ENCODE results near the gene RAPH1.

Gene RAPH1

DNA sequence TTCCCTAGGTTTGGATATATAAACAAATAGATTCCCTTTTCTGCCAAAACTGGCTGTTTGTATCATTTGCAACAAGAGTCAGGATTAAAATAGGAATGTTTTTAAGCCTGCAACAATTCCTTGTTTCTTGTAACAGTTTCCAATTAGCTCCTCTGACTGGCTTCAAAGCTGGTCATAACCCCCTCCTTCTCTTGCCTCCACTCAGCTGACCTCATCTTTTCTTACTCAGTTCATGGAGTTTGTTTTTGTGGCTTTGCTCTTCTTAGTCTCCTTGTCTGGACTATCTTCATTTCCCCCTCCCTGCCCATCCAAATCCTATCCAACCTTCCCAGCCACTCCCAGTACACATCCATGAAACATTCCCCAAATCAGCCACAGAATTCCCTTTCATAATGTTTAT, 14.3 kb upstream of the RAPH1 start:
- Histone ChIP-seq H3K27me3 (ENCODE audit: control insufficient read depth in 1 of 2, insufficient read depth in 1 of 2, low read length in 2 of 2) (no peaks in the 10 kb centered on the region), H3K4ac (ENCODE audit: low read depth in 1 of 2, low read length in 2 of 2) (no peak overlapping the region), H2BK15ac (ENCODE audit: low read depth, poor library complexity, severe bottlenecking) (no peak overlapping the region), H3K4me1 (ENCODE audit: control insufficient read depth, insufficient read depth, low read depth, low read length) (no peaks in the 10 kb centered on the region), H2AK5ac (ENCODE audit: low read length, severe bottlenecking) (no peak overlapping the region), H2BK12ac (ENCODE audit: low read length in 2 of 2) (no peak overlapping the region), H3K4me3 (ENCODE audit: insufficient read depth in 1 of 2, low read depth in 1 of 2, low read length in 2 of 2) (no peak overlapping the region), H3K18ac (ENCODE audit: low read depth in 1 of 2, low read length in 2 of 2) (no peak overlapping the region), H3K23ac (ENCODE audit: low read length in 2 of 2) (no peak overlapping the region), H3K14ac (ENCODE audit: low read length in 2 of 2) (no peak overlapping the region), H3K36me3 (ENCODE audit: control insufficient read depth in 1 of 2, insufficient read depth in 2 of 2, low read depth in 1 of 2, low read length in 2 of 2) (no peaks in the 10 kb centered on the region), H2BK120ac (ENCODE audit: low read depth, low read length) (no peak overlapping the region), H3K9ac (ENCODE audit: low read length) (no peak overlapping the region), H4K91ac (ENCODE audit: low read length) (no peak overlapping the region), H3K79me1 (replicated peaks; ENCODE audit: low read length, poor library complexity, severe bottlenecking) (no peaks in the 10 kb centered on the region), H3K27ac (ENCODE audit: low read length, poor library complexity, severe bottlenecking) (no peak overlapping the region), H4K8ac (ENCODE audit: low read length) (no peak overlapping the region), H3K9me3 (ENCODE audit: control insufficient read depth, low read length) (no peaks in the 10 kb centered on the region), H2BK5ac (ENCODE audit: low read depth, low read length, poor library complexity, severe bottlenecking) (no peak overlapping the region), H3K4me2 (ENCODE audit: low read length, poor library complexity, severe bottlenecking) (no peak overlapping the region), H2AFZ (ENCODE audit: low read depth, low read length) (no peak overlapping the region)
- DNase-seq: no peak

DNA sequence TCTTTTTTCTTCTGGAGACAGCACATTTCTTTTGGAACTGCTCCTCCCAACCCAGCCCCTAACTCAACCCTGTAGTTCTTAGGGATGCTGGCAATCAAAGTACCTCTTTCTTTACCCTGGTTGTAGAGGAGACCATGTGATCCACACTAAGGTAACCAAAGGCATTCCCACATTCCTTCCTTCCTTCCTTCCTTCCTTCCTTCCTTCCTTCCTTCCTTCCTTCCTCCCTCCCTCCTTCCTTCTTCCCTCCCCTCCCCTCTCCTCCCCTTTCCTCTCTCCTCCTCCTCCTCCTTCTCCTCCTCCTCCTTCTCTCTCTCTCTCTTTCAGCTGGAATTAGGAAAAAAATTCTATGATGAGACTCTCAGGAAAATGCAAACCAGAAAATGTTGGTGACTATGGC, 13.8 kb upstream of the RAPH1 start:
- Histone ChIP-seq H3K27ac (ENCODE audit: low read length, poor library complexity, severe bottlenecking) (no peak overlapping the region), H3K4me1 (ENCODE audit: control insufficient read depth, insufficient read depth, low read depth, low read length) (no peaks in the 10 kb centered on the region), H2AK5ac (ENCODE audit: low read length, severe bottlenecking) (no peak overlapping the region), H3K79me1 (replicated peaks; ENCODE audit: low read length, poor library complexity, severe bottlenecking) (no peaks in the 10 kb centered on the region), H2BK12ac (ENCODE audit: low read length in 2 of 2) (no peak overlapping the region), H2BK120ac (ENCODE audit: low read depth, low read length) (no peak overlapping the region), H3K9me3 (ENCODE audit: control insufficient read depth, low read length) (no peaks in the 10 kb centered on the region), H3K36me3 (ENCODE audit: control insufficient read depth in 1 of 2, insufficient read depth in 2 of 2, low read depth in 1 of 2, low read length in 2 of 2) (no peaks in the 10 kb centered on the region), H4K8ac (ENCODE audit: low read length) (no peak overlapping the region), H2BK5ac (ENCODE audit: low read depth, low read length, poor library complexity, severe bottlenecking) (no peak overlapping the region), H3K4ac (ENCODE audit: low read depth in 1 of 2, low read length in 2 of 2) (no peak overlapping the region), H3K27me3 (ENCODE audit: control insufficient read depth in 1 of 2, insufficient read depth in 1 of 2, low read length in 2 of 2) (no peaks in the 10 kb centered on the region), H3K4me3 (ENCODE audit: insufficient read depth in 1 of 2, low read depth in 1 of 2, low read length in 2 of 2) (no peak overlapping the region), H4K91ac (ENCODE audit: low read length) (no peak overlapping the region), H3K9ac (ENCODE audit: low read length) (no peak overlapping the region), H3K14ac (ENCODE audit: low read length in 2 of 2) (no peak overlapping the region), H3K4me2 (ENCODE audit: low read length, poor library complexity, severe bottlenecking) (no peak overlapping the region), H3K18ac (ENCODE audit: low read depth in 1 of 2, low read length in 2 of 2) (no peak overlapping the region), H2AFZ (ENCODE audit: low read depth, low read length) (no peak overlapping the region), H2BK15ac (ENCODE audit: low read depth, poor library complexity, severe bottlenecking) (no peak overlapping the region), H3K23ac (ENCODE audit: low read length in 2 of 2) (no peak overlapping the region)
- no peak for DNase-seq

DNA sequence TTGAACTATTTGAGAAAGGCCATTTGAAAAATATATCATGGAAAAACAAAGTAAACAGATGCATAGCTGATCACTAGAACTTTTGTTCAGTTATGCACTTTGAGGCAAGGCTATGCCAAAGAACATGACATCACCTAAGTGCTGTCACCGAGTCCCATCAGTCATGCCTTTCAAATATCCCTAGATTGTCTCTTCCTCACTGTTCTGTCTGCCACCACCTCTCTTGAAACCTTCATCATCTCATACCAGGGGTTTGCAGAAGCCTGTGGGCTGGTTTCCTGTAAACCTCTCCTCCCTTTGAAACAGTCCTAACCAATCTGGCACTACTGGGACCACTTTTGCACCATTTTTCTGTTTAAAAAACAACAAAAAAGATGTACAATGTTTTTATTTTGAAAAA, 12.3 kb upstream of the RAPH1 start:
- H2AK5ac ChIP-seq (ENCODE audit: low read length, severe bottlenecking): no peak overlapping the region
- WGBS: 78% methylated on average over 1 of the region's 1 CpG
- no peak overlapping the region for H3K4me3 ChIP-seq (ENCODE audit: insufficient read depth in 1 of 2, low read depth in 1 of 2, low read length in 2 of 2)

GRCh38 chr2:203544402-203544801, 9.3 kb upstream of the RAPH1 start:
- DNase-seq: no peak
- Histone ChIP-seq H4K91ac (ENCODE audit: low read length) (no peak overlapping the region), H2BK120ac (ENCODE audit: low read depth, low read length) (no peak overlapping the region), H3K27ac (ENCODE audit: low read length, poor library complexity, severe bottlenecking) (no peak overlapping the region), H2BK5ac (ENCODE audit: low read depth, low read length, poor library complexity, severe bottlenecking) (no peak overlapping the region), H3K4ac (ENCODE audit: low read depth in 1 of 2, low read length in 2 of 2) (no peak overlapping the region), H3K9ac (ENCODE audit: low read length) (no peak overlapping the region), H3K4me1 (ENCODE audit: control insufficient read depth, insufficient read depth, low read depth, low read length) (no peaks in the 10 kb centered on the region), H2BK15ac (ENCODE audit: low read depth, poor library complexity, severe bottlenecking) (no peak overlapping the region), H3K4me2 (ENCODE audit: low read length, poor library complexity, severe bottlenecking) (no peak overlapping the region), H3K14ac (ENCODE audit: low read length in 2 of 2) (no peak overlapping the region), H2AK5ac (ENCODE audit: low read length, severe bottlenecking) (no peak overlapping the region), H3K4me3 (ENCODE audit: insufficient read depth in 1 of 2, low read depth in 1 of 2, low read length in 2 of 2) (no peak overlapping the region), H3K18ac (ENCODE audit: low read depth in 1 of 2, low read length in 2 of 2) (no peak overlapping the region), H2BK12ac (ENCODE audit: low read length in 2 of 2) (no peak overlapping the region), H4K8ac (ENCODE audit: low read length) (no peak overlapping the region), H3K9me3 (ENCODE audit: control insufficient read depth, low read length) (no peaks in the 10 kb centered on the region), H3K27me3 (ENCODE audit: control insufficient read depth in 1 of 2, insufficient read depth in 1 of 2, low read length in 2 of 2) (no peaks in the 10 kb centered on the region), H2AFZ (ENCODE audit: low read depth, low read length) (no peak overlapping the region), H3K23ac (ENCODE audit: low read length in 2 of 2) (no peak overlapping the region), H3K36me3 (ENCODE audit: control insufficient read depth in 1 of 2, insufficient read depth in 2 of 2, low read depth in 1 of 2, low read length in 2 of 2) (no peaks in the 10 kb centered on the region), H3K79me1 (replicated peaks; ENCODE audit: low read length, poor library complexity, severe bottlenecking) (no peaks in the 10 kb centered on the region)
- 98% methylated on average over 4 of the region's 4 CpGs for WGBS

More for the DNA sequence above, 12.3 kb upstream of the RAPH1 start:
- no peak overlapping the region for H2BK12ac ChIP-seq (ENCODE audit: low read length in 2 of 2)
- H3K27me3 ChIP-seq (ENCODE audit: control insufficient read depth in 1 of 2, insufficient read depth in 1 of 2, low read length in 2 of 2): no peaks in the 10 kb centered on the region
- H2BK5ac ChIP-seq (ENCODE audit: low read depth, low read length, poor library complexity, severe bottlenecking): no peak overlapping the region
- H3K27ac ChIP-seq (ENCODE audit: low read length, poor library complexity, severe bottlenecking): no peak overlapping the region
- H3K79me1 ChIP-seq (replicated peaks; ENCODE audit: low read length, poor library complexity, severe bottlenecking): no peaks in the 10 kb centered on the region
- H3K4ac ChIP-seq (ENCODE audit: low read depth in 1 of 2, low read length in 2 of 2): no peak overlapping the region
- no peaks in the 10 kb centered on the region for H3K9me3 ChIP-seq (ENCODE audit: control insufficient read depth, low read length)
- no peaks in the 10 kb centered on the region for H3K36me3 ChIP-seq (ENCODE audit: control insufficient read depth in 1 of 2, insufficient read depth in 2 of 2, low read depth in 1 of 2, low read length in 2 of 2)
- no peak overlapping the region for H3K4me2 ChIP-seq (ENCODE audit: low read length, poor library complexity, severe bottlenecking)
- no peak overlapping the region for H2BK15ac ChIP-seq (ENCODE audit: low read depth, poor library complexity, severe bottlenecking)
- DNase-seq: no peak
- no peak overlapping the region for H2AFZ ChIP-seq (ENCODE audit: low read depth, low read length)
- H3K9ac ChIP-seq (ENCODE audit: low read length): no peak overlapping the region
- no peak overlapping the region for H3K23ac ChIP-seq (ENCODE audit: low read length in 2 of 2)
- no peak overlapping the region for H2BK120ac ChIP-seq (ENCODE audit: low read depth, low read length)
- H3K14ac ChIP-seq (ENCODE audit: low read length in 2 of 2): no peak overlapping the region
- H4K91ac ChIP-seq (ENCODE audit: low read length): no peak overlapping the region
- H3K18ac ChIP-seq (ENCODE audit: low read depth in 1 of 2, low read length in 2 of 2): no peak overlapping the region
- no peak overlapping the region for H4K8ac ChIP-seq (ENCODE audit: low read length)
- no peaks in the 10 kb centered on the region for H3K4me1 ChIP-seq (ENCODE audit: control insufficient read depth, insufficient read depth, low read depth, low read length)
